HPDE6-E6E7 (cell line): ENCODE data around the gene TSPAN9.

Source experiments
- DNase-seq: peaks from one replicate; pipeline ENCODE4 v3.0.0; 2011; ENCODE audit warnings: missing footprints; ENCODE audit errors: extremely low spot score

TSPAN9 gene

GRCh38 chr12:3124917-3125316 is 47.7 kb downstream of the TSPAN9 start:
- DNase-seq, result no peak

DNA sequence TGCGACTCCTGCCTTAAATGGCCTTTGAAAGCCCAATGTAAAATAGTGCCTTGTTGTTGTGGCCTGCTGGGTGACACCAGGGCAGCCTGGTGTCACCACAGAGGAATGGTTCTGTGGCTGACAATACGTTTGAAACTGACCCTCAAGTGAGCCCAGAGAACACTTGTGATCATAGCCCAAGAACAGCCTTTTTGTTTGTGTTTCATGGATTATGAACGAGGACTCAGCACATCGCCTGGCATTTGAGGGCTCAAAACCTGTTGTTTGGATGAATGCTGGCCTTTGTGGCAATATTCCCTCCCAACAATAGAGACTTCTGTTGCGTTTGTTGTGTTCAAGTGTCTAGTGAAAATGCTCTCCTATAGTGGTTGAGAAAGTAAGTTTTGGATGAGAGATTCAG is 48.5 kb downstream of the TSPAN9 start:
- DNase-seq, result no peak

GRCh38 chr12:3127832-3128231 is 50.7 kb downstream of the TSPAN9 start:
- DNase-seq, result no peak

DNA sequence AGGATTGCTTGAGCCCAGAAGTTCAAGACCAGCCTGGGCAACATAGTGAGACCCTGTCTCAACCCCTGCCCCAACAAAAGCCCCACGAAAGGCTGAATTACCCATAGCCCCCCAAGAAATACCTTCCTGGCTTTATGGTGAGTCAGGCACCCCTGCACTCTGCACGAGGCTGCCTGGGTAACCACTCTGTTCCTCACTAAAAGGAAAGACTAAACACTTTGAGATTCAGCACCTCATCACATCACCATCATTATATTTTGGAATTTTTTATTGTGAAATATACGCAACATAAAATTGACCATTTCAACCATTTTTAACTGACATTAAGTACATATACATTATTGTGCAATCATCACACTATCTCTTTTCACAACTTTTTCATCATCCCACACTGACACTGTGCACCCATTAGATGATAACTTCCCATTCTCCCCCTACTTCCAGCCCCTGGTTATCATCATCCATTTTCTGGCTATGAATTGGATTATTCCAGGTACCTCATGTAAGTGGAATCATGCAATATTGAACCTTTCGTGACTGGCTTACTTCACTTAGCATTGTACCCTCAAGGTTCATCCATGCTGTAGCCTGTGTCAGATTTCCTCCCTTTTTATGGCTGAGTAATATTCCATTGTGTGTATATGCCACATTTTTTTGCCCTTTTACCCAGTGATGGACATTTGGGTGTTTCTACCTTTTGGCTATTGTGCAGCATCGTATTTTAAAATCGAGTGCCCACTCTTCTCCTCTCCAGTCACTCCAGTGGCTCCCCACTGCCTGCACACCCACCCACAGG is 51.5 kb downstream of the TSPAN9 start:
- no peak for DNase-seq

DNA sequence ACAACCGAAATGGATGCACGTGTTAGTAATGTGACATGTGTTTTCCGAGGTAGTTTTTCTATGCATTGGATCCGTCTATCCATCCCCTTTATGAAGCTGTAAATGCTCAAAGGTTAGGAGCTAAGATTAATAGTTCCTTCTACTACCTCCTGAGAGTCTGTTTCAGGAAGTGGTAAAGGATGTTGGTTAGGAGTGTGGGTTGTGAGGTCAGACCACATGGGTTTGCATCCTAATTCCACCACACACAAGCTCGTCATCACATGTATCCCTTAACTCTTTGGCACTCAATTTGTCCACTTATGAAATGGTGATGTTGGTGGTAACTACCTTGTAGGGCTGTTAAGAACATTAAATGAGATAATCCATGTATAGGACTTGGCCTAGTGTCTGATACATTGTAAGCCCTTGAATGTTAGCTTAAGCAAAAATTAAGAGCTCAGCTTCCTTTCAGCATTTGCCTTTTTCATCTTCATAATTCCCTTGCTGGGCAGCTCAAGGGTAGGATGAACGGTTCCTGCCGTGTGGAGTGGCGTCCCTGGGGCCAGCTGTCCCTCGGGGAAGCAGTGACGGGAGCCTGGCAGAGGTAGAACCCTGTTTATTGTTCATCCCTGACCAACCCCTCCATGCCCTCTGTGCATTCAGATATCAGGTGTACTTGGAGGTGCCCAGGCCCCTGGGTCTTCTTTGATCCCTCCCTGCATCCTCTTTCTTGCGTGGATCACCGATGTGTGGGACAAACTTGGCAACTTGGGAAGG is 52.3 kb downstream of the TSPAN9 start:
- DNase-seq, result no peak

DNA sequence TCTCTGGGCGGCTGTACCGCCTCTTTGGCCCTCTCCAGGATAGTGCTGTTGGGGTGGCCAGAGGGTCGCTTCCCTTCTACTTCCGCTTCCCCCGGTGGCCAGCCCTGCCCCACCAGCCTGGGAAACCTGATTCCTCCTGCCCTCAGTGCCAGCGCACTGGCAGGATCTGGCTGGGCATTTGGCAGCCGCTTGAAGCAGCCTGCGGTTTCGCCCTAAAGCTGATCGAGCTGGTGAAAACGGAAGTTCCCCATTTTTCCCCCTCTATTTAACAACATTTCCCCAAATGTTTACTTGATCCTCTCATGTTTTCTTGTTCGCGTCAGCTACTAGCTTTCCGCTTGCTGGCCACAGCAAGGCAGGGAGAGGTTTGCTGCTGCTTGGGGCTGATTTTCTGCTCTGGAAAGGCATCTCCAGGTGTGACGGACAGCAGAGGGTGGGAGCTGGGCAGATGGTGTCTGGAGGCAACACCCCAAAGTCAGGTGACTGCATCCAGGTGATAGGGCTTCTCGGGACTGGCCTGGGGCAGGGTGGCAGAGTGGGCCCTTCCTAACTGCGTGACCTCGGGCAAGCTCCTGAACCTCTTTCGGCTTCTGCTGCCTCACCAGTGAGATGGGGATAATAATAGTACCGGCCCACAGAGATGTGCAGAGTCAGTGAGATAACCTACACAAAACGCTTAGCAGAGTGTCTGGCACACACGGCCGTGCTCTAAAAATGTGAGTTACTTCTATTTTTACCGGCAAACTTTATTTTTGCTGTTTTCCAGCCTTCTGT is 53.1 kb downstream of the TSPAN9 start:
- DNase-seq, result no peak

GRCh38 chr12:3131129-3131528 is 54.0 kb downstream of the TSPAN9 start:
- no peak for DNase-seq

DNA sequence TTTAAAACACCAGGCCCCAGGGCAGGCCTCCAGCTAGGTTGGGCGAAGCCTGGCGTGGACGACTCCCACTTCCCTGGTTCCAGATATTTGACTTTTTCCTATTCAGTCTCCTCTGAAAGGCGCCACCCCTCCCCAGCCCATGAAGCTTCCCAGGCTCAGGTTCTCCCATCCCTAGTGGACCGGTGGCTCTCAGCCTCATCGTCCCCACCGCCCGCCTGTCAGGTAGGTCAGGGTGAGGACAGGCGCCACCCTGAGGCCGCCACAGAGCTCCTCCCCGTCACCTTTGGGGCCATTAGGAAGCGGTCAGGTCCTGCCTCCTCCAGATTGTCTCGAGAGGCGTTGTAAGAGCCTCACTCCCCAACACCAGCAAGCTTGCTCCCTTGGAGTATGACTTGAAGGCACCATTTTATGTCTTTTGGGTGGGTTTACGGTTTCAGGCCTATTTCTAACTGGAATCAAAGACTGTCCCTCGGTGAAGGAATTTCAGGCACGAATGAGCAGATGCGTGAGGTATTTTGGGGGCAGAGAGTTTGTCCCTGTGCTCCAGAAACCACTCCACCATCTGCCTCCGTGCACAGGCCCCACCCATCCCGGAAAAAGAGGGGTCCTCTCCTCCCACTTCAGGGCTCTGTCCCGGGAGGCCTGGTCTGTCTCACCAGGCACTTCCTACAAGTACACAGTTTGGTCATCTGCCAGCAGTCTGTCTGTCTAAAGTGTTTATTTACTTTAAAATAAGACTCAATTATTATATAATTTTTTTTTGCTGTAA is 55.6 kb downstream of the TSPAN9 start:
- no peak for DNase-seq

- DNase-seq, result no peak
Observed at GRCh38 chr12:3133405-3133783, 56.2 kb downstream of the TSPAN9 start.

DNA sequence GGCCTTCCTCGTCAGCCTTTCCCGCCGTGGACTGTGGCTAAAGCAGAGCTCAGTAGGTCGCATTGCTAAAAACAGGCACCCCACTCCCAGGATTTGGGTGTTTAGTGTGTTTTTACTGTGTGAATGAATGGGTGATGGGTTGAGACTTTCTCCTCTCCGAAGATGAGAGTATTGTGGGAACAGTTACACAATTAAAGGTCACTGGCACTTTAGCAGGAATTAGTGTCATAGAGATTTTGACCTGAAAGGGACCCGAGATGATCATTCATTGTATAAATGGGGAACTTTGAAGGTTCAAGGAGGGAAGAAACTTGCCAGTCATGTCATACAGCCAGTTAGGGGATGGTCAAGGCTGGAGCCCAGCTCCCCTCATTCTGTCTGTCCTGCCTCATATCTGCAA is 56.9 kb downstream of the TSPAN9 start:
- DNase-seq, result no peak

- DNase-seq, result no peak
Observed at GRCh38 chr12:3134526-3135135, 57.5 kb downstream of the TSPAN9 start.

- DNase-seq, result peak; percentile 81
Observed at GRCh38 chr12:3135522-3136461, 58.6 kb downstream of the TSPAN9 start.

GRCh38 chr12:3136641-3137267 is 59.6 kb downstream of the TSPAN9 start:
- DNase-seq, result no peak

DNA sequence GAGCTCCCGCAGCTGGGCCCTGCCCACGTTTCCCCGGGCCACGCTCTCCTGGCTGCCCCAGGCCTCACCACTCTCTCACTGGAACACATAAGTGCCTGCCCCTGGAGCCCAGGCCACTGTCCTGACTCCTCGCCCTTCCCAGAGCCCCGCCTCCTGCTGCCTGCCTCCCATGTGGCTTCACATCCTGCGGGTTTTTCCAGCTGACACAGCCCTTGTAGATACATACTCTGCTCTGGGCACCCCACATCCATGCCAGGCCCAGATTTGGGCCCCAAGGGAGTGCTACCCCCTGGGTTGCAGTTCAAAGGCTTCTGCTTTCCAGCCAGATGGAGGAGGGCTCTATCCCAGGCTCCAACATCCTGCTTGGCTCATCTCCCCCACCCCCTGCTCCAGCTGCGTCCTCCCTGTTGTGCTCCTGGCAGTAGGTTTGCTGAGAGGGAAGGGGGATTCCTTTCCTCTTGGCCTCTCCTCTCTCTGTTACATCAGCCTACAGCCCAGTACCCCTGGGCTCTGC is 60.1 kb downstream of the TSPAN9 start:
- DNase-seq, result no peak

DNA sequence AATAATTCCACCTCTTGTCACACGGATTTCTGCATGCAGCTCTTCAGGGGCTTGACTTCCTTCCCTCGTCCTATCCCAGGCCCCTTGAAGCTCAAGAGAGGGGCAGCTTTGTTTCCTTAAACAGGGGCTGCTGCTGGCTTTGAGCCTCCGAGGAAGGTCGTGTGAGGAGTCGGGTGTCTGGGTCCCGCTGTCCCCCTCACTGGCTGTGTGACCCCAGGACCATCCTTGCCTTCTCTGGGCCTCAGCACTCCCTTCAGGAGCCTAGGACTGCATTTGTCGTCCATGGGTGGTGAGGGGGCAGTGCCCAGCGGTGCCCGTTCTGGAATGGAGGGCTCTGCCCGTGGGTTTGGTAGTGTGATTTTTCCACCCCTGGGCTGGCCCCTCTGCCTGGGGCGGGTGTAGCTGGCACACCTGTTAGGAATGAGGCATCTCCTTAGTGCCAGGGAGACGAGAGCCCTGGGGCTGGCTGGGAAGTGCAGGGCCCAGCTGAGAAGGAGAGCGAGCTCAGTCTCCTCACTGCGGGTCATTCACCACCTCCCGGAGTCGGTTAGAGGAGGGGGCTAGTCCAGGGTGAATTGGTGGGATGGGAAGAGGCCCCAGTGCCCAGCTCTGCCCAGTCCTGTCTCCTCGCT is 60.8 kb downstream of the TSPAN9 start:
- no peak for DNase-seq

DNA sequence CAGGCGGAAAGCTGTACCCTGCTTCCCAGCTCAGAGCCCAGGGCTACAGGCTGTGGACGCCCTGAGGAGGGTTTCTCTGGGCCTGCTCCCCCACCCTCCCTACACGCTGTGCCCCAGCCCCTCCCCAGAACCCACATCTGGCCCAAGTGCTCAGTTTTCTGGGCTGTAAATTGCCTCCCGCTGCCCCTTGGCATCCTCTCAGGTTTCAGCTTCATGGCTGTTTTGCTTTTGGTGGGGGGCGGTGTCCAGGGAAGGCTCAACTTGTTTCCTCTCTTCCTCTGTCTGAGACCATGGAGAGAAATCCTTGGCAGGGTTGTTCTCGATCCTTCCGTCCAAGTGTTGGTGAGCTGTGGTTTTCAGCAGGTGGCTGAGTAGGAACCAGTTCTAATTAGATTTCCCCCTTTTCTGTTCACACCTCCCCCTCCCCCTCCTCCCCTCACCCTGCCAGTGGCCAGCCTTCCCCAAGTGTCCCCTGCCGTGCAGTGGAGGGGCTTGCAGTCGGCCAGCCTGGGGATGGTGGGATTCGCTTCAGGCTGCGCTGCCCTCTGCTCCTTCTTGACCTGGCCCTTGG is 61.8 kb downstream of the TSPAN9 start:
- DNase-seq, result no peak

- DNase-seq, result no peak
Observed at GRCh38 chr12:3139760-3140159, 62.6 kb downstream of the TSPAN9 start.

DNA sequence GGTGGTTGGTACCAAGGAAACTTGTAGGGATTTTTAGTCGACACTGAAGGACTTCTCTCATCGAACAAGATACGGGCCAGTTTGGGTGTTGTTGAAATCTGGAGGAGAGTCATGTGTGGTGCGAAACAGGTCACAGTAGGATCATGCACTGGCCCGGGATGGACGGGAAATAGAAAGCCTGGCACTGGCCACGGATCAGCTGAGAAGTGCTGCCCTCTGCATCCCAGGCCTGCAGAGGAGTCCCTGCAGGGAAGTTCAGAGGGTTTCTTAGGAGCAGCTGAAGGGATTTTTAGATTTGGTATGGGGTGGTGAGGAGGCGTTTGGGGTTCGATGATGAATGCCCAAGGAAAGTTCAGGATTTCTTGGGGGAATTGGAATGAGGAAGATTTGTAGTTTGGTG is 63.1 kb downstream of the TSPAN9 start:
- DNase-seq, result no peak
